Neural crest cell (in vitro differentiated cells): Measurements from ENCODE around the gene CNTNAP2. TPM values are rescaled to one million over a fixed set of nuclear protein-coding genes. Genes with fewer than 3 reads are reported as not detected.

Source experiments
- DNase-seq: peaks from one replicate; pipeline ENCODE4 v3.0.0; 2021; ENCODE audit warnings: low read depth, mixed read lengths, low spot score
- H3K27ac Mint-ChIP-seq: one replicate; pipeline ENCODE4 v1.8.0; 2021; ENCODE audit warnings: mild to moderate bottlenecking, mixed read lengths; ENCODE audit not compliant: unreplicated experiment
- H3K27me3 Mint-ChIP-seq: 2 replicates; pipeline ENCODE4 v1.8.0; 2021; ENCODE audit warnings: low read depth, mild to moderate bottlenecking, mixed read lengths
- H3K36me3 Mint-ChIP-seq: 2 replicates; pipeline ENCODE4 v1.8.0; 2021; ENCODE audit warnings: low read depth, mild to moderate bottlenecking, mixed read lengths
- H3K4me1 Mint-ChIP-seq: 2 replicates; pipeline ENCODE4 v1.8.0; 2021; ENCODE audit warnings: mixed read lengths
- H3K4me3 Mint-ChIP-seq: one replicate; pipeline ENCODE4 v1.8.0; 2021; ENCODE audit warnings: mild to moderate bottlenecking, mixed read lengths
- H3K9me3 Mint-ChIP-seq: 2 replicates; pipeline ENCODE4 v1.8.0; 2021; ENCODE audit warnings: mixed read lengths
- total RNA-seq: library from RNA; stranded (reverse); gene quantifications from 2 replicates; pipeline ENCODE4 v1.2.1, GENCODE V29; 2021
- TF ChIP-seq, protein P1 (sequence below): fragments of 200-600 bp; sonication (generic); conservative IDR thresholded peaks from 2 replicates; pipeline ENCODE4 v1.5.0; 2021; ENCODE audit warnings: antibody characterized with exemption, mild to moderate bottlenecking

Gene CNTNAP2
- total RNA-seq, 1 donor from 2014 or later, result 12.9 TPM

DNA sequence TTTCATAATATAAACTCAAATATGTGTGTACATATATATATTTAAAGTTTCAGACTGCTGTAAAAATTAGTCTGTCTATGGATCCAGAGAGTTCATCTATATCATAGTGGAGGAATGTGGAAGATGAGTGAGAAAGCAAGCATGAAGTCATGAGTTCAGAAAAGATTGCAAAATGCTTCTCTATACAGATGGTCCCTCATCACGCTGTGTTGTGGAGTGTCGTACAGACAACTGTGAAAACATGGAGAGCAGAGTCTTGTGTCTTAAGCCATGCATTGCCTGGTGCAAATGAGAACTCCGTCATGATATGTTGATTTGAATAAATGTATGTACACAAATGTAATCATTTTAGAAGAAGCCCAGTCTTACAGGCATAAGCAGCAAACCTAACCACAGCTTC is 316.9 kb downstream of the CNTNAP2 start:
- Mint-ChIP-seq H3K9me3 (peaks cover 5% of the 10 kb centered on the region), H3K27me3 (no peaks in the 10 kb centered on the region), H3K4me1 (peaks cover 13% of the 10 kb centered on the region), H3K27ac (no peak overlapping the region), H3K4me3 (no peak overlapping the region), H3K36me3 (no peaks in the 10 kb centered on the region)
- DNase-seq, result no peak
- TF ChIP-seq, protein P1, sequence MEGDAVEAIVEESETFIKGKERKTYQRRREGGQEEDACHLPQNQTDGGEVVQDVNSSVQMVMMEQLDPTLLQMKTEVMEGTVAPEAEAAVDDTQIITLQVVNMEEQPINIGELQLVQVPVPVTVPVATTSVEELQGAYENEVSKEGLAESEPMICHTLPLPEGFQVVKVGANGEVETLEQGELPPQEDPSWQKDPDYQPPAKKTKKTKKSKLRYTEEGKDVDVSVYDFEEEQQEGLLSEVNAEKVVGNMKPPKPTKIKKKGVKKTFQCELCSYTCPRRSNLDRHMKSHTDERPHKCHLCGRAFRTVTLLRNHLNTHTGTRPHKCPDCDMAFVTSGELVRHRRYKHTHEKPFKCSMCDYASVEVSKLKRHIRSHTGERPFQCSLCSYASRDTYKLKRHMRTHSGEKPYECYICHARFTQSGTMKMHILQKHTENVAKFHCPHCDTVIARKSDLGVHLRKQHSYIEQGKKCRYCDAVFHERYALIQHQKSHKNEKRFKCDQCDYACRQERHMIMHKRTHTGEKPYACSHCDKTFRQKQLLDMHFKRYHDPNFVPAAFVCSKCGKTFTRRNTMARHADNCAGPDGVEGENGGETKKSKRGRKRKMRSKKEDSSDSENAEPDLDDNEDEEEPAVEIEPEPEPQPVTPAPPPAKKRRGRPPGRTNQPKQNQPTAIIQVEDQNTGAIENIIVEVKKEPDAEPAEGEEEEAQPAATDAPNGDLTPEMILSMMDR, result no peak

DNA sequence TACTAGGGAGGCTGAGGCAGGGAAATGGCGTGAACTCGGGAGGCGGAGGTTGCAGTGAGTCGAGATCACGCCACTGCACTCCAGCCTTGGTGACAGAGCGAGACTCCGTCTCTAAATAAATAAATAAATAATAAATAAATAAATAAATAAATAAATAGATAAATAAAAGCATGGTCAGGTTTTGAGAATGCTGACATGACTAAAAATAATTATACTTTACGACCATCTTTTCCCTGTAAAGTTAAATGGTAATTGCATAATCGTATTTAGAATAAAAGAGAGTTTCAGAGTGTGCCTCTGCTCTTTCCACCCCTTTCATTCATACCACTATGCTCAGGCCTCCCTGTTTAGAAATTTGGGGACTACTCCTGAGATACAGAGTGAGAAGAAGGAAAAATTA is 326.5 kb downstream of the CNTNAP2 start:
- no peak overlapping the region for H3K4me3 Mint-ChIP-seq
- no peaks in the 10 kb centered on the region for H3K36me3 Mint-ChIP-seq
- no peaks in the 10 kb centered on the region for H3K9me3 Mint-ChIP-seq
- TF ChIP-seq, protein P1, result no peak
- H3K4me1 Mint-ChIP-seq, result no peaks in the 10 kb centered on the region
- no peaks in the 10 kb centered on the region for H3K27me3 Mint-ChIP-seq
- no peak overlapping the region for H3K27ac Mint-ChIP-seq
- no peak for DNase-seq

DNA sequence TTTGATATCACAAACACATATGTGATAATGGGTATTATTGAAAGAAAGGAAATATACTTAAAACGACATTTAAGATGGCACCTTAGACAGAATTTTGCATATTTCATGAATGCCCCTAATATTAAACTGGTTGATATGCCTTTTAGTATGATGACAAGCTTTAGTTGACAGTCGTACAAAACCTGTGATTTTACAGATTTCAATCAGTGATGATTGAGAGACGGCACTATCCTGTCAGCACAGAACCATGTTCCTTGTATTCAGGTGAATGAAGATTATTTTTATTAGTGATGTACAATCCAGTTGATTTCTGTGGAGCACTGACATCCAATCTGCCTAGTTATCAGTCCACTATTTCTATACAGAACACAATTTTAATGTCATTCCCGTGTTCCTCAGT is 333.0 kb downstream of the CNTNAP2 start:
- Mint-ChIP-seq H3K27ac (no peak overlapping the region), H3K36me3 (no peaks in the 10 kb centered on the region), H3K4me3 (no peak overlapping the region), H3K4me1 (no peaks in the 10 kb centered on the region), H3K9me3 (no peaks in the 10 kb centered on the region), H3K27me3 (no peaks in the 10 kb centered on the region)
- TF ChIP-seq, protein P1, result no peak
- DNase-seq, result no peak

DNA sequence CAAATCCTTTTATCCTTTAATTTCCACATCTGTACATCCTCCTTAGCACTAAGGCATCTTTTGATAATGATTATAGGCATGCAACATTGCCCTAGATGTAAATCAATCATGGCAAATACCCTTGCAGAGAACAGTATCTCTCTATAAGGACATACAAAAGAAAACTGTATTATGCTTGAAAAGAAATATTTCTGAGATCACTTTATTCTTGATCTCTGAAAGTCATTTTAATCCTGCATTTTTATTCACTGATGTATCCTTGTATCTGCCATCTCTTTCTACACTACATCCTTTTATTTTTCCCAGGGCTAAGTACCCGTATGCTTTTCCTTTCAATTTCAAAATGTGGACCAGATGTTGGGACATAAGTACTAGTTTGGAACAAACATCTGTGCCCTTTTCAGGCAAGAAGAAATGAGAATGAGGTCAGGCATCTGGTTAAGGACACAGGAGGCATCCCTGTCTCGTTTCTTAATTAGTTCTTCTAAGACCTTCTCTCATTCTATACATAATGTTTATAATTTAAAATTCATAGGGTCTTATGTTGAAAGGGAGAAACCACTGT is 338.6 kb downstream of the CNTNAP2 start:
- Mint-ChIP-seq H3K27ac (no peak overlapping the region), H3K4me3 (no peak overlapping the region), H3K36me3 (no peaks in the 10 kb centered on the region), H3K9me3 (peaks cover under 1% of the 10 kb centered on the region), H3K4me1 (no peaks in the 10 kb centered on the region), H3K27me3 (no peaks in the 10 kb centered on the region)
- TF ChIP-seq, protein P1, result no peak
- DNase-seq, result no peak

DNA sequence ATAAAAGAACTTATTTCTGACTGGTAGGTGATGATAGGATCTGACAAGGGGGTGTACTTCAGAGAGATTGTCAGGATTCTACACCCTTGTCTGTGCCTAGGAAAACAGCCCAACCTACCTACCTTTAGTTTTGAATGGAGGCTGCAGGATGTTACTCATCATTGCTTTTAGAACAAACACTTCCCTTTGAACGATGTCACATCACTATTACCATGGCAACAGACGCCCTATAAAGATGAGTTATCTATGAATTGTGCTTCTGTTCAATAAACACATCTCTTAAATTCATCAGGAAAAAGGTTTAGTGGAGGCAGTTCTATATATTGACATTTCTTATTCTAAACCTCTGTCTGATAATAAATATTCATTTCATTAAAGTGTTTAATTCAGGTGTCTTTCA is 362.4 kb downstream of the CNTNAP2 start:
- H3K36me3 Mint-ChIP-seq, result no peaks in the 10 kb centered on the region
- no peak overlapping the region for H3K4me3 Mint-ChIP-seq
- DNase-seq, result no peak
- TF ChIP-seq, protein P1, result no peak
- no peaks in the 10 kb centered on the region for H3K9me3 Mint-ChIP-seq
- no peak overlapping the region for H3K27ac Mint-ChIP-seq
- no peaks in the 10 kb centered on the region for H3K4me1 Mint-ChIP-seq
- H3K27me3 Mint-ChIP-seq, result no peaks in the 10 kb centered on the region

DNA sequence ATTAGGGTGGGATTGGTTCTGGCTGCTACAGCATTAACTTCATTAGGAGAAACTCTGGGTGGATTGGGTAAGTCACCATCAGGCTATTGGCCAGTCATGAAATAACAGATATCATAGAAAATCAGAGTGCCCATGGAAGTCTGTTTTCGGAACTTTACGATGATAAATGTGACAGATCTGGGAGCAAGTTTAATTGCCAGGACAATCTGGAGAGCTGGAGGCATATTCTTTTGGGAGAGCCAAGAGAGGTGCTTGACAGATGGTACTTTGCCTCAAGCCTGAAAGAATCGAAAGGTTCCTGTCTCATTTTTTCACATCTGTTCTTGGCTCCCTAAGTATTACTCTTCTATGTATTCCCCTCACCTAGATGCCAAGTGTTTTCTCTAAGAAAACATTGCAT is 369.9 kb downstream of the CNTNAP2 start:
- Mint-ChIP-seq H3K4me1 (no peaks in the 10 kb centered on the region), H3K27ac (no peak overlapping the region), H3K36me3 (no peaks in the 10 kb centered on the region), H3K27me3 (no peaks in the 10 kb centered on the region), H3K4me3 (no peak overlapping the region), H3K9me3 (peaks cover 2% of the 10 kb centered on the region)
- DNase-seq, result no peak
- TF ChIP-seq, protein P1, result no peak
